Superior temporal gyrus (tissue), 1 donor: ENCODE results near the gene TMEM132D.
"Not testable (repeated sequence)": the region's sequence is repeated elsewhere in the genome, so short reads cannot be mapped to it uniquely, and the experiment has no call there.

Source experiments
- DNase-seq: peaks from one replicate; pipeline ENCODE4 v3.0.0-alpha.2; 2016; ENCODE audit errors: extremely low spot score

TMEM132D gene

GRCh38 chr12:129589503-129589902, 314.3 kb downstream of the TMEM132D start:
- DNase-seq: no peak

- no peak for DNase-seq
Observed at GRCh38 chr12:129588142-129588541, 315.7 kb downstream of the TMEM132D start.

GRCh38 chr12:129585296-129585695, 318.5 kb downstream of the TMEM132D start:
- no peak for DNase-seq

GRCh38 chr12:129579879-129580278, 323.9 kb downstream of the TMEM132D start:
- no peak for DNase-seq

- no peak for DNase-seq
Observed at GRCh38 chr12:129571901-129572494, 331.8 kb downstream of the TMEM132D start.

GRCh38 chr12:129570796-129571400, 332.9 kb downstream of the TMEM132D start:
- DNase-seq: no peak

GRCh38 chr12:129566800-129567199, 337.0 kb downstream of the TMEM132D start:
- no peak for DNase-seq

GRCh38 chr12:129564768-129565167, 339.1 kb downstream of the TMEM132D start:
- DNase-seq: no peak

GRCh38 chr12:129563266-129563665, 340.6 kb downstream of the TMEM132D start:
- no peak for DNase-seq

GRCh38 chr12:129561304-129561703, 342.5 kb downstream of the TMEM132D start:
- DNase-seq: no peak

GRCh38 chr12:129559776-129560175, 344.0 kb downstream of the TMEM132D start:
- no peak for DNase-seq

- DNase-seq: no peak
Observed at GRCh38 chr12:129558036-129558435, 345.8 kb downstream of the TMEM132D start.

GRCh38 chr12:129556082-129556481, 347.7 kb downstream of the TMEM132D start:
- no peak for DNase-seq

GRCh38 chr12:129552996-129553750, 350.7 kb downstream of the TMEM132D start:
- DNase-seq: no peak

GRCh38 chr12:129551441-129551840, 352.4 kb downstream of the TMEM132D start:
- no peak for DNase-seq

GRCh38 chr12:129550353-129550752, 353.5 kb downstream of the TMEM132D start:
- DNase-seq: no peak

GRCh38 chr12:129549656-129550055, 354.2 kb downstream of the TMEM132D start:
- DNase-seq: no peak

GRCh38 chr12:129549020-129549419, 354.8 kb downstream of the TMEM132D start:
- not testable (repeated sequence) for DNase-seq

- DNase-seq: no peak
Observed at GRCh38 chr12:129544716-129545115, 359.1 kb downstream of the TMEM132D start.

GRCh38 chr12:129540954-129541353, 362.9 kb downstream of the TMEM132D start:
- DNase-seq: no peak

GRCh38 chr12:129540249-129540648, 363.6 kb downstream of the TMEM132D start:
- DNase-seq: no peak

GRCh38 chr12:129538724-129539335, 365.0 kb downstream of the TMEM132D start:
- DNase-seq: not testable (repeated sequence)

GRCh38 chr12:129538137-129538536, 365.7 kb downstream of the TMEM132D start:
- no peak for DNase-seq
